SK-N-SH (cell line): Measurements from ENCODE around the gene CDS1. TPM values are rescaled to one million over a fixed set of nuclear protein-coding genes. Genes with fewer than 3 reads are reported as not detected.

ENCODE experiments used
- CTCF ChIA-PET: fragments of 300-600, 350-600 bp; formaldehyde crosslinking; extraction: SDS; loops from one replicate; lab custom pipeline; 2021; lab: Yijun Ruan, JAX
- POLR2A ChIA-PET: fragments of 350-600 bp; sonication (Branson Sonifier 250); formaldehyde crosslinking; extraction: SDS; loops from one replicate; lab custom pipeline; 2020; ENCODE audit warnings: antibody characterized with exemption, inconsistent platforms; lab: Yijun Ruan, JAX
- DNase-seq: peaks from one replicate; pipeline ENCODE4 v3.0.0; 2012
- H2AFZ ChIP-seq: fragments of 200-600 bp; sonication (generic); 2 replicates; pipeline ENCODE4 v1.8.1; 2016; ENCODE audit warnings: antibody characterized with exemption, mild to moderate bottlenecking, low read depth
- H3F3A ChIP-seq: fragments of 200-600 bp; sonication (generic); replicated peaks from 2 replicates; pipeline ENCODE3; 2016; ENCODE audit warnings: antibody characterized with exemption, mild to moderate bottlenecking; ENCODE audit not compliant: insufficient read depth
- H3K27ac ChIP-seq, 2 experiments: fragments of 200-500 bp in 1 of 2; fragments of 200-600 bp in 1 of 2; sonication (Bioruptor generic) in 1 of 2; sonication (generic), shearing (Covaris generic) in 1 of 2; 2 replicates each; pipeline versions ENCODE4 v1.5.1 to v1.6.1; 2014 to 2016; ENCODE audit warnings: low read depth in 2 of 2, inconsistent platforms in 1 of 2, low read length in 1 of 2, mild to moderate bottlenecking in 1 of 2, mixed read lengths in 1 of 2
- H3K27me3 ChIP-seq: fragments of 200-600 bp; sonication (generic), shearing (Covaris generic); 2 replicates; pipeline ENCODE4 v1.6.1; 2016; ENCODE audit warnings: mixed run types; ENCODE audit not compliant: insufficient read depth
- H3K36me3 ChIP-seq, 2 experiments: fragments of 200-500 bp in 1 of 2; fragments of 200-600 bp in 1 of 2; sonication (Bioruptor generic) in 1 of 2; sonication (generic) in 1 of 2; replicated peaks in 1 of 2; 2 replicates each; pipeline versions ENCODE3 to v1.5.1; 2014 to 2016; ENCODE audit warnings: low read length in 1 of 2, mild to moderate bottlenecking in 1 of 2; ENCODE audit not compliant: insufficient read depth in 2 of 2, control insufficient read depth in 1 of 2
- H3K4me1 ChIP-seq, 2 experiments: fragments of 200-500 bp in 1 of 2; fragments of 200-600 bp in 1 of 2; sonication (Bioruptor generic) in 1 of 2; sonication (generic), shearing (Covaris generic) in 1 of 2; 2 replicates each; pipeline versions ENCODE4 v1.5.1 to v1.6.1; 2014 to 2016; ENCODE audit warnings: low read depth in 1 of 2, low read length in 1 of 2, mixed run types in 1 of 2; ENCODE audit not compliant: insufficient read depth in 2 of 2, control insufficient read depth in 1 of 2
- H3K4me2 ChIP-seq: fragments of 200-600 bp; sonication (generic), shearing (Covaris generic); 2 replicates; pipeline ENCODE4 v1.6.1; 2017; ENCODE audit warnings: mixed run types
- H3K4me3 ChIP-seq, 2 experiments: fragments of 200-500 bp in 1 of 2; fragments of 200-600 bp in 1 of 2; sonication (Bioruptor generic) in 1 of 2; sonication (generic), shearing (Covaris generic) in 1 of 2; 2 replicates each; pipeline versions ENCODE4 v1.5.1 to v1.8.1; 2014 to 2016; ENCODE audit warnings: low read depth in 2 of 2, inconsistent platforms in 1 of 2, low read length in 1 of 2, mild to moderate bottlenecking in 1 of 2, mixed read lengths in 1 of 2, moderate library complexity in 1 of 2
- H3K79me2 ChIP-seq: fragments of 200-600 bp; sonication (generic); 2 replicates; pipeline ENCODE4 v1.8.1; 2017; ENCODE audit warnings: mild to moderate bottlenecking; ENCODE audit not compliant: insufficient read depth
- H3K9ac ChIP-seq: fragments of 200-600 bp; sonication (generic); 2 replicates; pipeline ENCODE4 v1.6.1; 2017; ENCODE audit warnings: mixed run types
- H3K9me2 ChIP-seq: fragments of 200-600 bp; sonication (generic); 2 replicates; pipeline ENCODE4 v1.6.1; 2017; ENCODE audit warnings: mixed run types
- H3K9me3 ChIP-seq: fragments of 200-600 bp; sonication (generic); 2 replicates; pipeline ENCODE4 v1.6.1; 2017; ENCODE audit warnings: mixed run types, mild to moderate bottlenecking, moderate library complexity
- H4K20me1 ChIP-seq: fragments of 200-600 bp; sonication (generic); 2 replicates; pipeline ENCODE4 v1.6.1; 2017; ENCODE audit warnings: mild to moderate bottlenecking, mixed run types; ENCODE audit not compliant: insufficient read depth
- ELF1 ChIP-seq: IDR thresholded peaks from 2 replicates; pipeline ENCODE4 v1.4.0; 2012
- EP300 ChIP-seq, 2 experiments: IDR thresholded peaks; 2 replicates each; pipeline versions ENCODE4 v1.4.0 to v1.6.1; 2012; ENCODE audit warnings: borderline replicate concordance in 1 of 2, low read depth in 1 of 2, low read length in 1 of 2
- IRF3 ChIP-seq: fragments of 150-350 bp; IDR thresholded peaks from 2 replicates; pipeline ENCODE4 v1.6.1; 2016; ENCODE audit warnings: mild to moderate bottlenecking, low read depth, low read length
- MXI1 ChIP-seq: IDR thresholded peaks from 2 replicates; pipeline ENCODE4 v1.6.1; 2012; ENCODE audit warnings: mild to moderate bottlenecking, low read depth, low read length, improper control_type of control experiment
- NRF1 ChIP-seq: IDR thresholded peaks from 2 replicates; pipeline ENCODE4 v1.6.1; 2012; ENCODE audit warnings: low read depth, mild to moderate bottlenecking, low read length
- PBX3 ChIP-seq: IDR thresholded peaks from 2 replicates; pipeline ENCODE4; 2012
- RAD21 ChIP-seq: IDR thresholded peaks from 2 replicates; pipeline ENCODE4 v1.6.1; 2012; ENCODE audit warnings: mild to moderate bottlenecking, low read length
- ZBTB33 ChIP-seq: IDR thresholded peaks from 2 replicates; pipeline ENCODE4 v1.4.0; 2012; ENCODE audit warnings: low read depth, borderline replicate concordance
- WGBS: methylation state at CpG from one replicate; pipeline ENCODE4 v1.1.6; 2017; ENCODE audit warnings: low lambda C conversion rate; 5-methylcytosine and 5-hydroxymethylcytosine counted together
- polyA plus RNA-seq, 3 experiments: library from polyadenylated mRNA; depleted of rRNA; stranded (reverse); fragments of >200 nt; gene quantifications; 2 replicates each; pipeline ENCODE4 v1.2.3, GENCODE V29; 2012

CDS1 gene
- polyA plus RNA-seq, 1 of the 3 experiments (the other 2 are of a cell fraction): 0.02 TPM

GRCh38 chr4:84691800-84692199 is 108.9 kb downstream of the CDS1 start:
- CTCF ChIA-PET: no interaction called here

GRCh38 chr4:84697159-84697558 is 114.2 kb downstream of the CDS1 start:
- Histone ChIP-seq H3K4me1 (peaks cover 0 to 16% of the 10 kb centered on the region in 2 experiments; a peak in 2 of 4 replicates), H3K4me2 (no peak overlapping the region), H3K36me3 (peaks cover 50 to 64% of the 10 kb centered on the region in 2 experiments), H3K79me2 (no peaks in the 10 kb centered on the region), H3K9ac (no peak overlapping the region), H2AFZ (no peak overlapping the region), H3F3A (peaks cover 9% of the 10 kb centered on the region), H4K20me1 (no peaks in the 10 kb centered on the region), H3K27me3 (no peaks in the 10 kb centered on the region), H3K9me3 (no peaks in the 10 kb centered on the region), H3K27ac (peak overlapping the region in 1 of 2 experiments; percentile 0; a peak in 1 of 4 replicates), H3K9me2 (no peaks in the 10 kb centered on the region), H3K4me3 (no peak overlapping the region)
- ChIA-PET POLR2A (no interaction called here), CTCF (no interaction called here)
- 98% methylated on average over 2 of the region's 2 CpGs for WGBS
- DNase-seq: no peak
- no peak for TF ChIP-seq NRF1
- TF ChIP-seq ELF1: no peak
- TF ChIP-seq MXI1: no peak
- TF ChIP-seq PBX3: no peak
- no peak for TF ChIP-seq ZBTB33
- TF ChIP-seq IRF3: no peak
- TF ChIP-seq EP300 (IDR thresholded peaks at IDR 0.05; ENCODE audit: borderline replicate concordance in 1 of 2, low read depth in 1 of 2, low read length in 1 of 2): no peak

More at GRCh38 chr4:84691800-84692199, 108.9 kb downstream of the CDS1 start:
- Histone ChIP-seq H3K4me2 (peak overlapping the region; percentile 78), H3K9me3 (no peaks in the 10 kb centered on the region), H3K36me3 (peaks cover 62 to 71% of the 10 kb centered on the region in 2 experiments), H3K27me3 (no peaks in the 10 kb centered on the region), H3K4me1 (peaks cover 0 to 31% of the 10 kb centered on the region in 2 experiments; a peak in 3 of 4 replicates), H3F3A (peaks cover 30% of the 10 kb centered on the region), H3K4me3 (no peak overlapping the region; a peak in 1 of 4 replicates), H3K27ac (peak overlapping the region; percentile 39 to 80; a peak in 3 of 4 replicates), H3K9ac (no peak overlapping the region), H4K20me1 (peaks cover 3% of the 10 kb centered on the region; the same call in 1 of the 2 replicates), H3K9me2 (no peaks in the 10 kb centered on the region), H3K79me2 (no peaks in the 10 kb centered on the region), H2AFZ (no peak overlapping the region)
- 60% methylated on average over 1 of the region's 1 CpG for WGBS
- TF ChIP-seq RAD21 (no peak), MXI1 (no peak)
- POLR2A ChIA-PET: no interaction called here
- DNase-seq: no peak
